Loucy (cell line): ENCODE data around the gene TLE3.

Experiments used
- H2AFZ ChIP-seq: fragments of 200-600 bp; sonication (generic); 2 replicates; pipeline ENCODE4 v1.6.0; 2016; ENCODE audit warnings: antibody characterized with exemption, mild to moderate bottlenecking, low read length, moderate library complexity
- H3F3A ChIP-seq: fragments of 200-600 bp; 2 replicates; pipeline ENCODE4 v1.6.0; 2016; ENCODE audit warnings: antibody characterized with exemption, low read depth, mild to moderate bottlenecking
- H3K27me3 ChIP-seq: fragments of 200-600 bp; sonication (generic); 2 replicates; pipeline ENCODE4 v1.6.1; 2014; ENCODE audit warnings: low read length, mild to moderate bottlenecking; ENCODE audit not compliant: insufficient read depth, poor library complexity, severe bottlenecking
- H3K36me3 ChIP-seq: fragments of 200-600 bp; sonication (generic); 2 replicates; pipeline ENCODE4 v1.6.1; 2016; ENCODE audit warnings: low read length; ENCODE audit not compliant: insufficient read depth
- H3K4me1 ChIP-seq: fragments of 200-600 bp; sonication (generic); 2 replicates; pipeline ENCODE4 v1.5.1; 2014; ENCODE audit warnings: low read length, mild to moderate bottlenecking; ENCODE audit not compliant: insufficient read depth, poor library complexity, severe bottlenecking
- H3K4me2 ChIP-seq: fragments of 200-600 bp; sonication (generic); 2 replicates; pipeline ENCODE4 v1.6.0; 2014; ENCODE audit warnings: antibody characterized with exemption, low read length, low read depth, mild to moderate bottlenecking; ENCODE audit not compliant: poor library complexity, severe bottlenecking
- H3K4me3 ChIP-seq: fragments of 200-600 bp; sonication (generic); 2 replicates; pipeline ENCODE4 v1.5.1; 2014; ENCODE audit warnings: low read length, mild to moderate bottlenecking, mixed read lengths; ENCODE audit not compliant: poor library complexity, severe bottlenecking
- H3K79me2 ChIP-seq: fragments of 200-600 bp; sonication (generic); 2 replicates; pipeline ENCODE4 v1.6.1; 2014; ENCODE audit warnings: low read length; ENCODE audit not compliant: insufficient read depth
- H3K9ac ChIP-seq: fragments of 200-600 bp; sonication (generic); 2 replicates; pipeline ENCODE4 v1.6.0; 2014; ENCODE audit warnings: mild to moderate bottlenecking, low read depth, low read length, moderate library complexity; ENCODE audit not compliant: poor library complexity, severe bottlenecking
- H3K9me2 ChIP-seq: fragments of 200-600 bp; sonication (generic); replicated peaks from 2 replicates; pipeline ENCODE4 v1.6.1; 2016; ENCODE audit warnings: low read depth, low read length, mixed read lengths
- H3K9me3 ChIP-seq: fragments of 200-600 bp; sonication (generic); 2 replicates; pipeline ENCODE4 v1.6.1; 2014; ENCODE audit warnings: mild to moderate bottlenecking, antibody characterized with exemption, low read length, low read depth; ENCODE audit not compliant: insufficient read depth
- H4K20me1 ChIP-seq: fragments of 200-600 bp; sonication (generic); 2 replicates; pipeline ENCODE4 v1.6.0; 2014; ENCODE audit warnings: antibody characterized with exemption, low read length, mild to moderate bottlenecking; ENCODE audit not compliant: insufficient read depth, poor library complexity, severe bottlenecking
- CTCF ChIP-seq: fragments of 200-600 bp; sonication (generic); conservative IDR thresholded peaks from 2 replicates; pipeline ENCODE4 v1.5.1; 2014; ENCODE audit warnings: mild to moderate bottlenecking, antibody characterized with exemption, low read length
- EZH2phosphoT487 ChIP-seq: fragments of 200-600 bp; IDR thresholded peaks from 2 replicates; pipeline ENCODE4 v1.6.1; 2018; ENCODE audit warnings: antibody characterized with exemption, mild to moderate bottlenecking, moderate library complexity, borderline replicate concordance

Gene TLE3

GRCh38 chr15:70142072-70142321, 44.3 kb upstream of the TLE3 start:
- H3K9me3 ChIP-seq: no peaks in the 10 kb centered on the region
- H3K4me3 ChIP-seq: no peak overlapping the region
- no peaks in the 10 kb centered on the region for H3K79me2 ChIP-seq
- no peaks in the 10 kb centered on the region for H4K20me1 ChIP-seq
- no peaks in the 10 kb centered on the region for H3F3A ChIP-seq
- H2AFZ ChIP-seq: no peak overlapping the region
- H3K9me2 ChIP-seq: no peaks in the 10 kb centered on the region
- no peak for TF ChIP-seq CTCF
- TF ChIP-seq EZH2phosphoT487: no peak
- H3K4me2 ChIP-seq: peak overlapping the region; percentile 48
- peak overlapping the region; percentile 18 for H3K9ac ChIP-seq
- peaks cover 39% of the 10 kb centered on the region for H3K4me1 ChIP-seq
- H3K27me3 ChIP-seq: no peaks in the 10 kb centered on the region
- no peaks in the 10 kb centered on the region for H3K36me3 ChIP-seq

GRCh38 chr15:70141376-70142071, 43.8 kb upstream of the TLE3 start:
- peaks cover 37% of the 10 kb centered on the region for H3K4me1 ChIP-seq
- no peaks in the 10 kb centered on the region for H3K9me3 ChIP-seq
- peak overlapping the region; percentile 18 for H3K9ac ChIP-seq
- no peaks in the 10 kb centered on the region for H3K79me2 ChIP-seq
- no peaks in the 10 kb centered on the region for H3K27me3 ChIP-seq
- no peak overlapping the region for H2AFZ ChIP-seq
- no peaks in the 10 kb centered on the region for H3F3A ChIP-seq
- H3K9me2 ChIP-seq: no peaks in the 10 kb centered on the region
- H3K4me2 ChIP-seq: peak overlapping the region; percentile 48
- H3K4me3 ChIP-seq: peak overlapping the region; percentile 10
- TF ChIP-seq CTCF (no peak), EZH2phosphoT487 (no peak)
- no peaks in the 10 kb centered on the region for H4K20me1 ChIP-seq
- no peaks in the 10 kb centered on the region for H3K36me3 ChIP-seq

GRCh38 chr15:70140543-70141375, 43.0 kb upstream of the TLE3 start:
- Histone ChIP-seq H3K9me2 (no peaks in the 10 kb centered on the region), H3K9ac (peak overlapping the region; percentile 18)

More at GRCh38 chr15:70140543-70141375, 43.0 kb upstream of the TLE3 start:
- Histone ChIP-seq H2AFZ (no peak overlapping the region), H3K4me3 (peak overlapping the region; percentile 10), H3K4me2 (peak overlapping the region; percentile 48), H3K9me3 (no peaks in the 10 kb centered on the region), H3F3A (no peaks in the 10 kb centered on the region), H3K4me1 (peaks cover 37% of the 10 kb centered on the region), H3K27me3 (no peaks in the 10 kb centered on the region), H3K79me2 (no peaks in the 10 kb centered on the region), H3K36me3 (no peaks in the 10 kb centered on the region), H4K20me1 (no peaks in the 10 kb centered on the region)
- TF ChIP-seq CTCF (no peak), EZH2phosphoT487 (no peak)
